ENCODE measurements around the gene AFG1L.
"Not testable (repeated sequence)": the region's sequence is repeated elsewhere in the genome, so short reads cannot be mapped to it uniquely, and the experiment has no call there.

The AFG1L gene

DNA sequence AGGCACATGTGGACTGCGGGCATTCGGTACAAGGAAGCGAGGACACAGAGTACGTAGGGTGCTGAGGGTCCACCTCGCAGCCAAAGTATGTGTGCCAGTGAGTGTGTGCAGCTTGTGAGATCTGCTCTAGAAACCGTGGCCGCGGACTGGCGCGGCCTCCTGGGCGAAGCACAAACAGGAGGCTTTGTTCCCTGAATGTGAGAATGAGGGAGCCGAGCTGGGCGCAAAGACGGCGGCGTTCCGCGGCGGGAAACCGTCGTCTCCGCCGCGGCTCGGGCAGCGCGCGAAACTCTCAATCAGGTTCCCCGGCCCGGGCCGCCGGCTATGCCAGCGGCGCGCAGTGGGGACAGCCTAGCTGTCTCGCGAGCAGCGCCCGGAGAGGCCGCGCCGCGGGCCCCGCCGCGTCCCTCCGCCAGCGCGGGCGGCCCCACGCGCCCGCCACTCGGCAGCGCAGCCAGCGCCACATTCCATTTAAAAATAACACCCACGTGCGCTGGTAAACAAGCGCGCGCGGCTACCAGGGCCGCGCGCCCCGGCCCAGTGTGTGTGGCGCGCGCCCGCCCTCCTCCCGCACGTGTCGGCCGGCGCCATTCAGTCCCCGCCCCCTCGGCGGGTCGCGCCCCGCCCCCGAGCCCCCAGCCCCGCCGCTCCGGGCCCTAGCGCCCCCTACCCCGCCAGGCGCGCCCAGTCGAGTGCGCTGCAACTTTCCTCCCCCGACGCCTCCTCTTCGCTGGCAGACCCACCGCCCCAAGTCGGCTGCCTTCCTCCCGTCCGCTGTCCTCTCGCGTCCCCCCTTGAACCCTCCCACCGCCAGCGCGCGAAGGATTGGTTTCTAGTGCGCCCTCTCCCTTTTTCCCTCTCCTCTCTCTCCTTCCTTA lies 262.9 kb downstream of the AFG1L start:
- peak; percentile 75 for DNase-seq (ENCODE audit: low spot score)

DNA sequence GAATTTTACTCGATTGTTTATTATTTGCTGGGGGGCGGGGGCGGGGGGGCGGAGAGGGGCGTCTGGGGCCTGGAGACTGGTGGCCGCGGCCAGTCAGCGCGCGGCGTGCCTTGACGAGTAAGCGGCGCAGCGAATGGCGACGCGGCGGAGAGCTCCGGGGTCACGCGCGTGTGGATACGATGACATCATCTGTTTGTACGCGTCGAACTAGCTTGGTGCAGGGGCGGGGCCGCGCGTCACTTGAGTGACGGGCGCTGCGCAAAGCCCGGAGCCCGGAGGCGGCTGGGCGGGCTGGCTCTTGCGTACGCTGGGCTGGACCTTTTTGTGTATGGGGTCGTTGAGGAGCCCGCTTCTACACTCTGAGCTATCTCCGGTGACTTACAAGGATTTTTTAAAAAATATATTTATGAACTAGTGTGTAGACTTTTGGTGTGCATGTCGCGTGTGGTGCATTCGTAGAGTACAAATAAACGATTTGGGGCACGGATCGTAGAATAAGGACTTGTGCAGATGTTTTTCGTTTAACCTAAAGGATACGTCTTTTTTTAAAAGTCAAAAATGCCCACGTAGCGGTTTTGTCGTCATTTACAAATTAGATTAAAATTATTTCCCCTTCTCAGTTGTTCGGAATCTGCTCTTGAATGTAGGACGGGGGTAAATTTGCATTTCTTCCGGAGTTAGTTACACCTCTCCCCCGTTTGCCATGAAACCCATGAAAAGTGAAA lies 263.7 kb downstream of the AFG1L start:
- DNase-seq (ENCODE audit: low spot score), result peak; percentile 99

DNA sequence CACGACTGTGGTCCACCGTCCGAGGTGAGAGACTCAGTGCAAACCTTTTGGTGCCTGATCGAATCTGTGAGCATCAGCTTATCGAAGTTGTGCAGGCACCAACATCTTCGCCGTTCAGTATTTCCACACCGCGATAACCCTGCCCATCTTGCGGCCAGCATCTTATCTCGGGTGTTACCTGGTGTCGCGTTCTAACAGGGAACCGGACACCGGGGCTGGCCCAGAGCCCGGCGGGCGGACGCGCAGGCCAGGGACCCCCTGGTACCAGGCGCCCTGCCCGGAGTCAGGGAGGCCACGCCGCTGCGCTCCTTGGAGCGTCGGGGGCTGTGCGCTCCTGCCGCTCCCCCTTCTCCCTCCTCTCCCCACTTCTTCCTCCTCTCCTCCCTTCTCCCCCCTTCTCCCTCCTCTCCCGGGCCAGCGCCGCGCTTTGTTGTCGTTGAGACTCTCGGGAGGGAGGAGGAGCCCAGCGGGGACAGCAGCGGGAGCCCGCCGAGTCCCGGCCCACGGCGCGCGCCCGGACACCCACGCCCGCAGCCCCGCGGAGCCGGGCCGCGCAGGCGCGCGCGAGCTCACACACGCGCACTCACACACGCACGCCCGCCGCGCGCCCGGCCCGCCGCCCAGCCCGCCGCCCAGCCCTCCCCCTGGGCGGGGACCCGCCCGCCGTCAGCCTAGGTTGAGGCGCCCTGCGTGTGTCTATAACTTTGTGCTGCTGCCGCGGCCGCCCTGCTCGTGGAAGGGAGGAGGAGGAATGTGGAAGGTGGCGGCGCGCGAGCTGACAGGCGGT lies 264.4 kb downstream of the AFG1L start:
- peak; percentile 82 for DNase-seq (ENCODE audit: low spot score)

DNA sequence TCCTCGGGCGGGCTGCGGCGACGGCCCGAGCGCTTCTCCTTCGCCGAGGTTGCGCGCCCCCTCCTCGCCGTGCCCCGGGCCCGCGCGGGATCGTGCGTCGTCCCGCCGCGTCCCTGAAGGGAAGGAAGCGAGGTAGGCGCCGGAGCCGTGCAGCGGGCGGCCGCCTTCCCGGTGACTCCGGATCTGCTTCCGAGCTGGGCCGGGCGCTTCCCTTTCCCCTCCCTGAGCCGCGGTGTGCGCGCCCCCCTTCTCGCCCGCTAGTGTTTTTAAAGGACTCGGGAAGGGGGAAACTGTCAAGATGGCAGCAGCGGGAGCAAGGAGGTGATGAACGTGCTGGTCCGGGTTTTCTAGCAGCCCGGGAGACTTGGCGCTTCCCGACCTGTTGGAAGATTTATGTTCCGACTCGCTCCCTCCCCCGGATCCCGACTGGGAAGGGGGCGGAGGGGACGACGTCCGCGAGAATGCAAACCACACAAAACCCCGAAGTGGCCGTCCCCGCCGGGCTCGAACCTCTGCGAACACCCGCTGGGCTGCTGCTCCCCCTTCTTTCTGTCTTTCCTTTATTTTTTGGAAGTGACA lies 265.1 kb downstream of the AFG1L start:
- DNase-seq (ENCODE audit: low spot score), result peak; percentile 82

DNA sequence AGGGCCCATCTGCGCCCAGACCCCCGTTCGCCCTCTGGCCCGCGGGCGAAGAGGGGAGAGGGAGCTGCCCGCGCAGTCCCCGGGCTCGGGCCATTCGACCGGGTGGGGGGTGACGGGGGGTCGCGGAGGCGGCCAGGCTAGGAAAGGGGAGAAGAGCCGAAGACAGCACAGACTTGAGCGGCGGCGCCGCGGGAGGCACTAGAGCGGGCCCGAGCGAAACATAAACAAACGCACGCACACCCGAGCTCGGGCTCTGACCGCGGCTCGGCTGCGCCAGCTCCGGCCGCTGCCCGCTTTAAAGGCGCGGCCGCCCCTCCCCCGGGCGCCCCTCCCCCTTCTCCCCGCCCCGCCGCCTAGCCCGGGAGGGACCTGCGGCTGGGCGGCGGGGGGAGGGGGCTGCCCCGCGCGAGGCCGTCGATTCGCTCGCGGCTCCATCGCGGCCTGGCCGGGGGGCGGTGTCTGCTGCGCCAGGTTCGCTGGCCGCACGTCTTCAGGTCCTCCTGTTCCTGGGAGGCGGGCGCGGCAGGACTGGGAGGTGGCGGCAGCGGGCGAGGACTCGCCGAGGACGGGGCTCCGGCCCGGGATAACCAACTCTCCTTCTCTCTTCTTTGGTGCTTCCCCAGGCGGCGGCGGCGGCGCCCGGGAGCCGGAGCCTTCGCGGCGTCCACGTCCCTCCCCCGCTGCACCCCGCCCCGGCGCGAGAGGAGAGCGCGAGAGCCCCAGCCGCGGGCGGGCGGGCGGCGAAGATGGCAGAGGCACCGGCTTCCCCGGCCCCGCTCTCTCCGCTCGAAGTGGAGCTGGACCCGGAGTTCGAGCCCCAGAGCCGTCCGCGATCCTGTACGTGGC lies 265.8 kb downstream of the AFG1L start, which contains the start of gene FOXO3:
Gene FOXO3 (plus strand): TSS at position 455 of the 846 bp plus-strand sequence. CDS start 292 bp downstream, at position 747.
- DNase-seq (ENCODE audit: low spot score), result peak; percentile 87

DNA sequence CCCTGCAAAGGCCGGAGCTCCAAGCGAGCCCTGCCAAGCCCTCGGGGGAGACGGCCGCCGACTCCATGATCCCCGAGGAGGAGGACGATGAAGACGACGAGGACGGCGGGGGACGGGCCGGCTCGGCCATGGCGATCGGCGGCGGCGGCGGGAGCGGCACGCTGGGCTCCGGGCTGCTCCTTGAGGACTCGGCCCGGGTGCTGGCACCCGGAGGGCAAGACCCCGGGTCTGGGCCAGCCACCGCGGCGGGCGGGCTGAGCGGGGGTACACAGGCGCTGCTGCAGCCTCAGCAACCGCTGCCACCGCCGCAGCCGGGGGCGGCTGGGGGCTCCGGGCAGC lies 266.4 kb downstream of the AFG1L start:
- DNase-seq (ENCODE audit: low spot score), result not testable (repeated sequence)

DNA sequence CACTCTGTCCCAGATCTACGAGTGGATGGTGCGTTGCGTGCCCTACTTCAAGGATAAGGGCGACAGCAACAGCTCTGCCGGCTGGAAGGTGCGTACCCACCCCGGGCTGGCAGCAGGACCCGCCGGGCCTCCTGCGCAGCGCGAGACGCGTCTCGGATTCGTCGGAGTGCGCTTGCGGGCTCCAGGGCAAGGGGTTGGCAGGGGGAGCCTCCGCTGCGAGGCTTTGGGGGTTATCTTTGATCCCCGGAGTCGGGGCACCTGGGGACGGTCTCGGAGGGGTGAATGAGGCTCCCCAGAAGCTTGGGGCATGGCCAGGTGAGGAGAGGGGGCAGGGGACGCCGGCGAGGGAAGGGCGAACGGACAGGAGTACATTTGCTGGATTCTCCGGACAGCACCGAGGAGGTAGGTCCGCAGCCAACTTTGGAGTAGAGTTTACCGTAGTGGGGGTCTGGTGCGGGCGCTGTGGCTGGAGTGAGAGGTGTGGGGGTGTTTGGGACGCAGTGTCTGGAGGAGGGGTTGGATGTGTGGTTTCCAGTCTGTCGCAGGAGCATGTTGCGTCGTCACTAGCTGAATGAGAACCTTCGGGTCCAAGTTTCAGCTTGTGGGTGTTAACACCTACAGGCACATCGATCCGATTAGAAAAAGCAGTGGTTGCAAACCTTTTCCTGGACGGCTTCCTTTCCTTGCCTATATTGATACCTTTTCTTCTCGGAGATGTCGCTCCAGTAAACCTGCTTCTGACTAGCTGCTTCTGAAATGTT lies 267.1 kb downstream of the AFG1L start:
- DNase-seq (ENCODE audit: low spot score), result peak; percentile 64

DNA sequence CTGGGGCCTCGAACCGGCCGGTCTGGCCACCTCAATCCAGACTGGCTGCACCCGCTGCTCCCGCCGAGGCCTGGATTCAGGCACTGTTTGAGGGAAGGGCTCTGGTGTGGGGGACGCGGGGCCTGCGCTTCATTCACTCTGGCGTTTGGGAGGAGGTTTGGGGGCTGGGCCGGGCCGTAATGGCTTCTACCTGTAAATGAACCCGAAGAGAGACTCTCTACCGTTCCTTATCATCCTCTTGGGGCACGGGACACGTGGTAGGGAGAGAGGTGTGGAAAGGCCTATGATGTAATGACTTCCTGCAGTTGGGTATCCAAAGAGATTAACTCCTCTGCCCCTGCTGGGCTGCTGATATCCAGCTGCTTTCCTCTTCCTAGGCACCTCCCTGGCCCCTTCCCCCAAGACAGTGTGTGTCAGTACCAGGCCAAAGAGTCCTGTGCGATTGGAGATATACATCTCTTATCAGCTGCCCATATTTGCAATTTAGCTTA lies 267.7 kb downstream of the AFG1L start:
- DNase-seq (ENCODE audit: low spot score), result peak; percentile 94

DNA sequence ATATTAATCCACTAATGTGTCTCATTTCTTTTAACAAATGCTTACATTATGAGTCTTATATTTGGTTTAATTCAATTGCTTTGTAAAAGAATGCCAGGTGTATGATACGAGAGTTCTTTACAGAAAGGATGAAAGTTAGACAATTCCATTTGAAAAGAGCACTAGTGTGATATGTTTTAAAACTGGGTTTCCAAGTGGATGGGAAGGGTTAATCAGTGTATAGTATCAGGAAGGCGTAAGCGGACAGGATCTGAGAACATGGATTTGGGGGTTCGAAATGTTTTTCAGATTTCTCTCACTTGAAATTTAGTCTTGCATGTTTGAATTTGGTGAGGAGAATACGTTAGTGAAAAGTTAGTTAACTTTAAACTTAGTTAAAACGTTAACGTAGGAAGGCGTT lies 268.4 kb downstream of the AFG1L start:
- peak; percentile 58 for DNase-seq (ENCODE audit: low spot score)

DNA sequence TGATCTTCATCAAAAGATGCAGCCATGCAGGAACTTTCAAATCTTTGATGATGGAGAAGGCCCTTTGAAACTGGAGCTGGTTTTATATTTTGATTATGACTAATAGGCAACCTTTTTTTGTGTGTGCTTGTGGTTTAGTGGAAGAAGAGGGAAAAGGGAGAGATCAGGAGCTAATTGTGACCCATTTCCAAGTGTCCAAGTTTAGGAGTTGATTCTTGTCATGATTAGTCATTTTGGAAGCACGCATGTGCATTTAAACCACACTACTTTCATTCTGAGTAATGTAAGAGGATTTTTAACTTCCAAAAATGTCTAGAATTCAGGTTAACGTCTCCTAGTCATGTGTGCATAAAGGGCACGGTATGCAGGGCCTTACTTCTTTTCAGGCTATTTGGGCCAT lies 269.3 kb downstream of the AFG1L start:
- DNase-seq (ENCODE audit: low spot score), result peak; percentile 96

DNA sequence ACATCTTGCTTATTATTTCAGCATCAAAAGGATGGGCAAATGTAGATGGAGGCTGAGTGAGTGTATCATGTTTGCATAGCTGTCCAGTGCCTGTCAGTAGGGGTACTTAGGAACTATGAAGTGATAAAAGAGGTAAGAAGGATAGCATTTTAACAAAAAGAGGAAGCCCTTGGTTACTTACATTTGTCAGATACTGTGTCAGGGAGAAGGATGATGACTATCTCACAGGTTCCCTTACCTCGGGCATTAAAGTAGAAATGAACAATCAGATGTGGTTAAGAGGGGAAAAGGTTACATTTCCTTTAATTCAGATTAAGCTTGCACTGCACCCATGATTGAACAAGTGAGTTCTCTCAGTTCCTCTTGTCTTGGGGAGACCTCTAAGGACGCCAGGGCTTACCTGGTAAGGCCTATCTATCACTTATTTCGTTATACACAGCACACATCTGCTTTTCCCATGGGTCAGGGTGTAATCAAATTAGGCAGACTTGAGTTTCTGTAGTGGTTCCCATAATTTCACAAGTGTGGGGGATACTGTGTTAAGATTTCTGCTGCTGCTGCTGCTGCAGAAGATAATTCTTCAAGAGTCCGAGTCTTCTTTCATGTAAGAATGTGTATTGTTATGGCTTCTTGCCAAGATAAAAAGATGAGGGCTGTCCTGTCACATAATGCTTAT lies 270.4 kb downstream of the AFG1L start:
- no peak for DNase-seq (ENCODE audit: low spot score)

DNA sequence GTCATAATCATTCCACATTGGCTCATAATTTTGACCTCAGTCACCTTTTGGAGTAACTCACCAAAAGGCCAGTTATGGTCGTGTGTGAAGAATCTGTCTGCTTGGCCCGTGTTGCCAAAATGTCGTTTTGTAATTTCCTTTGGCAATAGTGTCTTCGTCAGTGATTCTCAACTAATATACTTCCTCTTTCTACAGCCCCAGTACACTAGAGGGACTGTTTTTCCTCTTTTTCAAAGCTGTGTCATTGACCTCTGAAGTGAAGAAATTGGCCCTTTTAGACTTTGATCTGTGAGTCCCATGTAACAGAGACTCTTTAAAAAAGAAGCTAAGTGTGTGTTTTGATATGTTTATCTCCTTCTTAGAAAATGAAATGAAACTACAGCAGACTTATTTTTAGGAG lies 271.0 kb downstream of the AFG1L start:
- DNase-seq (ENCODE audit: low spot score), result peak; percentile 59

DNA sequence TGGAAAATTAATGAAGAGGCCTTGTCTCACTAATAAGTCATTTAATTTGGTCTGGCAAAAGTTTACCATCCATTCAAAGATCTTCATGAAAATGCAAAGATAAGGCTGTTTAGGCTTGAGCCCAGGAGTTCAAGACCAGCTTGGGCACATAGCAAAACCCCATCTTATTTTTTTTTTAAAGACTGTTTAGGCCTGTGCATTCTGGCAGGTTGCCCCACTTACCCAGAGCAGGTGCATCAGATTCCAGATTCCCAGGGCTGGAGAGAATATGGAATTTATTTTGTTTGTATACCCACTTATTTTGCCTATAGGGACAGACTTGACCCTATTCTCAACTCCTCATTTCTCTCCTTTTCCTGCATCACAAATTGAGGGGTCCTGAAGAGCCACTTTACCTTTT lies 271.6 kb downstream of the AFG1L start:
- no peak for DNase-seq (ENCODE audit: low spot score)

DNA sequence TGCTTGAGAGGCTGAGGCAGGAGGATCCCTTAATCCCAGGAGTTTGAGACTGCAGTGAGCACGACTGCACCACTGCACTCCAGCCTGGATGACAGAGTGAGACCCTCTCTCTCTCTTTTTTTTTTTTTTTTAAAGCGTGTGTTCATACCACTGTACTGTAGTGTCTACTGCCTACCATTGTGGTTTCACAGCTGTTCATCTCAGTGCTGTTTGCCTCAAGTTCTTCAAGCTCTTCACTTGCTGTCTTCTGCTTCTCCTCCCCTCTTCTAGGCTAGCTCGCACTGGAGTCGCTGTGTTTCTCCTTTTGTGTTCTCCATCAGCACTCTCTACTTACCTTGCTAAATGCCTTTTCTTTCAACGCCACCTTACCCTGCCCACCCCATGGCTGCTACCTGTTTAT lies 273.2 kb downstream of the AFG1L start:
- no peak for DNase-seq (ENCODE audit: low spot score)

DNA sequence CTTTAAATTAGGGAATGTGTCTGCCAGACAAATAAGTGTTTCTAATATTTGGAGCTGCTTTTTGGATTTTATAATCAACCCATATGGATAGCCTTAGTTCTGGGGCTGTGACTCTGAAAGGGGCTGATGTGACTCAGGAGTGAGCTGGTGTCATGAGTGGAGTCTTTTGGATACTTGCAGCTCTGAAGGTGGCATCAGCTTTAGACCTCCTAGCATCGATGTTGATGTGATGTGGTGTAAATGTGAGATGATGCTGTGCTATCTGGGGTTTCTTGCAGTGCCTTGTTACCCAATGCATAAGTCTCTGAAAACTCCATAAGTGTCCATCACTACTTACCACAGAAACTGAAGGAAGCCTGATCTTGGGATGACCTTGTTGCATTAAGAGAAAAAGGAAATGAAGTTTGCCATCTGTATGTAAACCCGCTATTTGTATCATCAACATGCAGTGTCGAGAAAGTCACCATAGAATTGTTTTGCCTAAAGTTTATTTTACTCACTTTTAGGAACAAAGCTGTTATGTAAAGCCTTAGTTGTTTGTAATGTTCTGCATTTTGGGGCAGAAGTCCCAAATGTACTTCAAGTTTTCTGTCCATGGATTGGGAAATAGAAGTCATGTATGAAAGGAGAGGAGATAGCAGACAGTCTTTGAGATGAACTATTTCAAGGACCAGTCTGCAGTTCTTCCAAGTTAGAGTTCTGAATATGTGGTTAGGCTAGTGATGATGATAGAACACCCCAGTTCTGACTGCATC lies 273.9 kb downstream of the AFG1L start:
- DNase-seq (ENCODE audit: low spot score), result no peak

DNA sequence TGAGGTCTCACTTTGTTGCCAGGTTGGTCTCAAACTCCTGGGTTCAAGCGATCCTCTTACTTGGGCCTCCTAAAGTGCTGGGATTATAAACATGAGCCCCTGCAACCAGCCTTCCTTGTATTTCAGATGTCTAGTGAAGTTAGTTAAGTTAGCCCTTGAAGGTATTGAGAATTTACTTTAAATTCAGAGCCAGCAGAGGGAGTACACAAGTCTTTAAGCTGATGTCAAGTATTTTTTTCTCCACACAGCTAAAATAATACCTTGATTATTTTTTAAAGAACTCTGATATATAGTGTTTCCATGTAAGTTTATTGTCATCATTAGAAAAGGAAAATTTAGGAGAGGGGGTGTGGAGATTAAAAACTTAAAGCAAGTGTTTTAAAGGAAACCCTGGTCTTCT lies 275.7 kb downstream of the AFG1L start:
- no peak for DNase-seq (ENCODE audit: low spot score)

DNA sequence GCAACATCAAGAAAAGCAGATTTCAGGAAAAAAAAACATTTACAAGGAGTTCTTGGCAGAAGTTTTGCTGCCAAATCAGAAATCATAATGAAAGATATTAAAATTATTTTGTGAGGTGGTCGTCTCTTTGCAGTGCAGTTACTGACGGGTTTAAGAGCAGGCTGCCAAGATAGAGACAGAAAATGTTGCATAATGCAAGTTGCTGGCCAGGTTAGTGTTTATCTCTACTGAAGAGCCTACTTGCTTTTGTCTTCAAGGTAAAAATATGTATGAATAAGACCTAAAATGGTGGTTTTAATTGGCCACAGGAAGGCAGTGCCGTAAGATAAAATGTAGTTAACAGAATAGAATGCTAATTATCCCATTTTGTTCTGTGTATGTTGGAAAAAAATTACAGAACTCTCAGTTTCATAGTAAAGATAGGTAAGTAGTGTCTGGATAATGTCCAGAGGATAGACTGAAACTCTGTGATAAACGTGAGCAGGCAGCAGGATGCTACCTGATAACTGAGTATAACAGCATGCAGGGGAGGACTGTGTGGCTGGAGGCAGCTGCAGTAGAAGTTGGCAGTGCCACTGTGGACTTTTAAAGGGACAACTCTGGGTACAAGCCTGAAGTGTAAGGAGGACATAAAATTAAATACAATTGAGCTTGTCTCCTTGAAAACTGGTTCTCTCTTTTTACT lies 279.7 kb downstream of the AFG1L start:
- DNase-seq (ENCODE audit: low spot score), result no peak

Data from RKO (cell line).